Stimulated activated CD8-positive, alpha-beta memory T cell treated with anti-CD3 and anti-CD28 coated beads, Interleukin-15, amount 100 ng/mL, for 1 hour (primary cell): ENCODE data around the gene CAMTA1.
"Not testable (repeated sequence)": the region's sequence is repeated elsewhere in the genome, so short reads cannot be mapped to it uniquely, and the experiment has no call there.

Experiments used
- DNase-seq: peaks from one replicate; pipeline ENCODE4 v3.0.0-alpha.2; 2020; ENCODE audit warnings: low read depth

Gene CAMTA1

DNA sequence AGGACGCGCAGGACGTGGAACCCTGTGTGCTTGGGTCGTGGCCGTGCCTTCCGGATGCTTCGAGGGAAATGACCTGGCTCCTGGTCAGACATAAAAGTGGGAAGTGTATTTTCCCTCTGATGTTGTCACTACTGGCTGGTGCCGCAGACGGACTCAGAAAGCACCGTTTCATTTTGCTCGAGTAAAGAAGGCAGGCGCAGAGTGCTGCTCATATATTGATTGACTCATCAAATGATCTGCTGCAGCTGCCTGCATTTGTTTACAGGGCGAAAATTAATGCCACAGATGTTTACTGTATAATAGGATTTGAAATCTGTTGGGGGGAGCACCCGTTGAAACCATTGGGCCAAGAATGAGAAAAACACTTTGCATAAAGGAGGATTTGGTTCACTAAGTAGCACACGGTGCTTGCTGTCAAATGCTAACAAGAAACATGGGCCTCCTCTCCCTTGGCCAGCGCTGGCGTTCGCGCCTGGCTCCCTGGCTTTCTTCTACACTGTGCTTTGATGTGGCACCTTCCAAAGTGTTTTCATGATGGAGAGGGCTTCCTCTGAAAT, 365.5 kb downstream of the CAMTA1 start:
- DNase-seq, result no peak

- DNase-seq, result no peak
Observed at GRCh38 chr1:7151978-7152377, 366.7 kb downstream of the CAMTA1 start.

GRCh38 chr1:7152655-7153054, 367.4 kb downstream of the CAMTA1 start:
- DNase-seq, result no peak

DNA sequence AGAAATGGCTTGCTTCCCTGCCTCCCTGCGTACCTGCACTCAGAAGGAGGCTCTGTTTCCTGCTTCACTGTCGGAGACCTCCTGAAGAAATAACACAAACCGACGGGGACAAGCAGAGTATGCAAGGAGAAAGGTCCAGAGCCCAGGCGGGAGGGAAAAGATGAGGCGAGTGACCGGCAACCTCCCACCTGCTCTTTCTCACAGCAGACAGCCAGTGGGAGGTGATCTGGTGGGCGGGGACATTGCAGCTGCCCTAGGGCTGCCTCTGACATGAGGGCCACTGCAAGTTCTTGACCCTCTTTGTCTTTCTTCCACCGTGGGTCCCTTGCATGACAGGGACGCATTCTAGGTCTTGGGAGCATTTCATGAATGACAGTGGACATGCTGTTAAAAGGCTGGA, 368.2 kb downstream of the CAMTA1 start:
- DNase-seq, result no peak

GRCh38 chr1:7159116-7159781, 374.0 kb downstream of the CAMTA1 start:
- DNase-seq, result no peak

GRCh38 chr1:7168554-7168953, 383.3 kb downstream of the CAMTA1 start:
- DNase-seq, result not testable (repeated sequence)

GRCh38 chr1:7171168-7171567, 385.9 kb downstream of the CAMTA1 start:
- DNase-seq, result no peak

GRCh38 chr1:7171574-7171973, 386.3 kb downstream of the CAMTA1 start:
- no peak for DNase-seq

- no peak for DNase-seq
Observed at GRCh38 chr1:7172804-7173203, 387.6 kb downstream of the CAMTA1 start.

GRCh38 chr1:7174561-7174960, 389.3 kb downstream of the CAMTA1 start:
- no peak for DNase-seq

DNA sequence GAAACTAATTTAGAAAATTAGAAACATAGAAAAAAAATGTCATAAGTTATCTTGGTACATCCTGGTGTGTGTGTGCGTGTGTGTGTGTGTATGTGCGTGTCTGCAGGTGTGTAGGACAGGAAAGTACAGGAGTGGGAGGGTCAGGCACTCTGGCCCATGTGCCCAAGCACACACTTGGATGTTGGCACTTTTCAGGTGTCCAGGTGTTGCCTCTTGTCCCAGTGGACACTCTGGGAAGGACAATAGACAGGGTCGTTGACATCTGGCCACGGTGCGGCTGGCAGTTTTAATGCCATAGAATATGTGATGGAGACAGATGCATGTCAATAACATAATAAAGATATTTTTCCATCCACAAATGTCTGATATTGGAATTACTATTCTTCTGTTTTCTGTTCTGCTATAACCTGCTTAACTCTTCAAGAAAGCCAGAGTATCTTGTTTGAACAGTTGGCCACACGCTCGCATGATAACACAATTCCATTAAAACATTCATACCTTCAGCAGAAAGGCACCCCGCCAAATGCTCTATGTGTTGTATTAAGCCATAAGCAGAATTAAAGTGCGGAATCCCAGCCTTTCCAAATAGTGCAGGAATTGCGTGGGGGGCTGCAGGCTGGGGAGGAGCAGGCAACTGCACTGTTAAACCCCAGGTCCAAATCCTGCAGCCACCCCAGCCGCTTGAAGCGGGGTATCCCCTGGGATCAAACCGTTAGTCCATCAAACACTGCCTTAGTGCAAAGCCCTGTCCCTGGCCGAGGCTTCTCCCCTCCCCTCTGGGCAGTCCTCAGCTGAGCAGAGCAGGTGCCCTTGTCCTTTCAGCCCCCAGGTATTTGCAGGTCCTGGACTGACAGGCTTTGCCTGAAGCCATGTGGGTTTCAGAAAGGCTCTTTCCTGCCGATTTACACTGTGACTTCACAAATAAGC, 390.0 kb downstream of the CAMTA1 start:
- no peak for DNase-seq

DNA sequence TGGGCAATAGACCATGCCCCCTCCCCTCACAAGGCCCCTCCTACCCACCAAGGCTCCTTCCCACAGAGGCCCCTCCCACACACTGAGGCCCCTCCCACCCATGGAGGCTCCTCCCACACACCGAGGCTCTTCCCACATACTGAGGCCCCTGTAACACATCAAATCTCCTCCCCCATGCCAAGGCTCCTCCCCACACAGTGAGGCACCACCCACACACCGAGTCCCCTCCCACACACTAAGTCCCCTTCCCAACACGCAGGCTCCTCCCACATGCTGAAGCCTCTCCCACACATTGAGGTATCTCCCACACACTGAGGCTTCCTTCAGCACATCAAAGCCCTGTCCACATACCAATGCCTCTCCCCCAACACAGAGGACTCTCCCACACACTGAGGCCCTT, 391.8 kb downstream of the CAMTA1 start:
- no peak for DNase-seq

- DNase-seq, result no peak
Observed at GRCh38 chr1:7177438-7178146, 392.3 kb downstream of the CAMTA1 start.

GRCh38 chr1:7178336-7178735, 393.1 kb downstream of the CAMTA1 start:
- no peak for DNase-seq

- no peak for DNase-seq
Observed at GRCh38 chr1:7178741-7179140, 393.5 kb downstream of the CAMTA1 start.

GRCh38 chr1:7185721-7186120, 400.5 kb downstream of the CAMTA1 start:
- no peak for DNase-seq

GRCh38 chr1:7186382-7187111, 401.3 kb downstream of the CAMTA1 start:
- no peak for DNase-seq

DNA sequence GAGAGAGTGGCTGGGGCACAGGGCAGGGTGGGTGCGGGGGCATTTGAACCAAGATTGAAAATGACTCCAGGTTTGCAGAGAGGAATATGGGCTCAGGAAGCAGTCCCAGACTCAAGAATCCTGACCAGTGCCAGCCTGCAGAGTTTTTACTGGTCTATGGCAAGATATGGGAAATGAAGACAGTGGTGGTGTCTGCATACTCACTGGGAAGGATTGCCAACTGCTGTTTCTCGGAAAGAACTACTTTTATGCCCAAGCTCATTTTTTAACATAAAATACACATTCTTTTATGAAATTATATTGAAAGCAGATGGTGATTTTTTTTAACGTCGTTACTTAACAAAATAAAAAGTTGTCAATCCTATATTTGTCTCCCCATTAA, 401.8 kb downstream of the CAMTA1 start:
- no peak for DNase-seq

DNA sequence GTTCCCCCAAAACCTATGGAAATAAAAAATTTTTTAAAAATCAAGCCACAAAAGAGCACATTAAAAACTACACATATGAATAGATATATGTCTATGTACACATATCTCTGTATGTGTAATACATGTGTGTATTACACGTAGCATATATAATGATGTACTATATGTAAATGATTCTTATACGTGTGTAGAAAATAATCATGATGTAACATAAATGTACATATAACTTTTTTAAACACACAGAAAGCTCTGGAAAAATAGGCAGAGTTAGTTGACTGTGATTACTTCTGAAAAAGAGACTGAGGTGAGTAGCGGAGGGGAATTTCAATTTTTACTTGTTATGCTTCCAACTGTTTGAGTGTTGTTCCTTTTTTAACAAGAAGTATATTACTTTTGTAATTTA, 405.0 kb downstream of the CAMTA1 start:
- no peak for DNase-seq

GRCh38 chr1:7192453-7192852, 407.2 kb downstream of the CAMTA1 start:
- no peak for DNase-seq

- DNase-seq, result no peak
Observed at GRCh38 chr1:7196036-7196911, 411.0 kb downstream of the CAMTA1 start.
